ENCODE results near the gene NSUN7.

- TF ChIP-seq CTCF (IDR thresholded peaks at IDR 0.05; ENCODE audit: low read depth, low read length, missing input control) (no peak), SP1 (IDR thresholded peaks at IDR 0.05) (no peak), ZBTB33 (IDR thresholded peaks at IDR 0.05) (no peak), EGR1 (IDR thresholded peaks at IDR 0.05; ENCODE audit: low read depth in 2 of 2) (no peak), NR2F2 (IDR thresholded peaks at IDR 0.05) (no peak), GABPA (IDR thresholded peaks at IDR 0.05 in 1 of 2, conservative IDR thresholded peaks at IDR 0.05 in 1 of 2) (no peak), ATF3 (IDR thresholded peaks at IDR 0.05) (no peak), RXRA (IDR thresholded peaks at IDR 0.05) (no peak), YY1 (IDR thresholded peaks at IDR 0.05) (no peak)
These were observed 100.7 kb downstream of the NSUN7 start for GRCh38 chr4:40850496-40850895.
